ENCODE measurements around the gene SKP1.

The SKP1 gene

GRCh38 chr5:134148986-134149539 lies 27.7 kb downstream of the SKP1 start:
- TF ChIP-seq FOXP2 (optimal IDR thresholded peaks at IDR 0.05; ENCODE audit: borderline replicate concordance, extremely low read depth, extremely low read length, insufficient read depth) = no peak
- no peak for TF ChIP-seq TAF1 (IDR thresholded peaks at IDR 0.05; ENCODE audit: borderline replicate concordance, insufficient read depth, low read length)
- no peak for TF ChIP-seq REST (IDR thresholded peaks at IDR 0.05; ENCODE audit: insufficient read depth in 1 of 2, low read depth in 2 of 2, low read length in 2 of 2)
- TF ChIP-seq POLR2AphosphoS5 (IDR thresholded peaks at IDR 0.05; ENCODE audit: low read depth, low read length) = no peak
- TF ChIP-seq SIN3A (IDR thresholded peaks at IDR 0.05; ENCODE audit: borderline replicate concordance, insufficient read depth, low read length) = no peak

GRCh38 chr5:134148316-134148715 lies 28.4 kb downstream of the SKP1 start:
- TF ChIP-seq FOXP2 (optimal IDR thresholded peaks at IDR 0.05; ENCODE audit: borderline replicate concordance, extremely low read depth, extremely low read length, insufficient read depth) (no peak), REST (IDR thresholded peaks at IDR 0.05; ENCODE audit: insufficient read depth in 1 of 2, low read depth in 2 of 2, low read length in 2 of 2) (no peak), POLR2AphosphoS5 (IDR thresholded peaks at IDR 0.05; ENCODE audit: low read depth, low read length) (no peak), SIN3A (IDR thresholded peaks at IDR 0.05; ENCODE audit: borderline replicate concordance, insufficient read depth, low read length) (no peak), TAF1 (IDR thresholded peaks at IDR 0.05; ENCODE audit: borderline replicate concordance, insufficient read depth, low read length) (no peak)

GRCh38 chr5:134146651-134147518 lies 29.9 kb downstream of the SKP1 start:
- TF ChIP-seq TAF1 (IDR thresholded peaks at IDR 0.05; ENCODE audit: borderline replicate concordance, insufficient read depth, low read length) (no peak), POLR2AphosphoS5 (IDR thresholded peaks at IDR 0.05; ENCODE audit: low read depth, low read length) (no peak), SIN3A (IDR thresholded peaks at IDR 0.05; ENCODE audit: borderline replicate concordance, insufficient read depth, low read length) (no peak), REST (IDR thresholded peaks at IDR 0.05; ENCODE audit: insufficient read depth in 1 of 2, low read depth in 2 of 2, low read length in 2 of 2) (no peak), FOXP2 (optimal IDR thresholded peaks at IDR 0.05; ENCODE audit: borderline replicate concordance, extremely low read depth, extremely low read length, insufficient read depth) (no peak)

- TF ChIP-seq POLR2AphosphoS5 (IDR thresholded peaks at IDR 0.05; ENCODE audit: low read depth, low read length) (no peak), TAF1 (IDR thresholded peaks at IDR 0.05; ENCODE audit: borderline replicate concordance, insufficient read depth, low read length) (no peak), REST (IDR thresholded peaks at IDR 0.05; ENCODE audit: insufficient read depth in 1 of 2, low read depth in 2 of 2, low read length in 2 of 2) (no peak), FOXP2 (optimal IDR thresholded peaks at IDR 0.05; ENCODE audit: borderline replicate concordance, extremely low read depth, extremely low read length, insufficient read depth) (no peak), SIN3A (IDR thresholded peaks at IDR 0.05; ENCODE audit: borderline replicate concordance, insufficient read depth, low read length) (no peak)
Observed at GRCh38 chr5:134145779-134146581, 30.8 kb downstream of the SKP1 start.

Data from PFSK-1 (cell line).